A549 (cell line): ENCODE results near the gene RGSL1. TPM values are rescaled to one million over a fixed set of nuclear protein-coding genes. Genes with fewer than 3 reads are reported as not detected.

ENCODE experiments used
- ATAC-seq, 2 experiments: fragments of 200-7000 bp in 1 of 2; fragments of >200 bp in 1 of 2; cut with Nextera tagmentation in 1 of 2; cut with Tn5 transposase in 1 of 2; 3 replicates each; pipeline versions ENCODE4 v1.8.0 to v1.9.1; 2018 to 2020; ENCODE audit warnings: mild to moderate bottlenecking in 1 of 2, moderate library complexity in 1 of 2
- CTCF ChIA-PET: fragments of 300-600 bp; sonication (Branson Sonifier 250); formaldehyde crosslinking; extraction: SDS; loops from one replicate; lab custom pipeline; 2021; ENCODE audit warnings: antibody characterized with exemption, inconsistent platforms; lab: Yijun Ruan, JAX
- POLR2A ChIA-PET: fragments of 350-600 bp; formaldehyde crosslinking; extraction: SDS; loops from one replicate; lab custom pipeline; 2021; ENCODE audit warnings: antibody characterized with exemption, inconsistent platforms; lab: Yijun Ruan, JAX
- DNase-seq, 2 experiments: peaks; one replicate each; pipeline versions ENCODE4 v3.0.0 to v3.0.0-alpha.2; 2011 to 2016; ENCODE audit warnings: low read depth in 1 of 2, low spot score in 1 of 2
- FAIRE-seq: peaks from 2 replicates; lab custom pipeline; 2011; peaks lifted over from hg19 to GRCh38; lab: Jason Lieb, UNC
- H3K27ac ChIP-seq, 2 experiments: fragments of >200 bp; sonication (Bioruptor Twin); formaldehyde crosslinking; 3 replicates each; pipeline ENCODE4 v1.5.1; 2016 to 2017
- H3K4me1 ChIP-seq: fragments of >200 bp; sonication (Bioruptor Twin); formaldehyde crosslinking; 3 replicates; pipeline ENCODE4 v1.6.1; 2016
- H3K4me2 ChIP-seq: fragments of >200 bp; sonication (Bioruptor Twin); formaldehyde crosslinking; 3 replicates; pipeline ENCODE4 v1.6.1; 2016
- H3K4me3 ChIP-seq: fragments of >200 bp; sonication (Bioruptor Twin); formaldehyde crosslinking; 3 replicates; pipeline ENCODE4 v1.5.1; 2016
- H3K9me3 ChIP-seq: fragments of >200 bp; sonication (Bioruptor Twin); formaldehyde crosslinking; 3 replicates; pipeline ENCODE4 v1.6.1; 2016
- CBX2 ChIP-seq: fragments of 200-600 bp; sonication (generic); IDR thresholded peaks from 2 replicates; pipeline ENCODE4 v1.6.1; 2016; ENCODE audit warnings: low read depth, mild to moderate bottlenecking, borderline replicate concordance
- CBX8 ChIP-seq: fragments of 200-600 bp; sonication (generic); IDR thresholded peaks from 2 replicates; pipeline ENCODE4 v1.6.1; 2016
- CHD4 ChIP-seq: fragments of 200-600 bp; sonication (generic); IDR thresholded peaks from 2 replicates; pipeline ENCODE4 v1.6.1; 2016; ENCODE audit warnings: antibody characterized with exemption, mild to moderate bottlenecking, borderline replicate concordance
- EP300 ChIP-seq, 2 experiments: fragments of >200 bp; sonication (Bioruptor Twin); formaldehyde crosslinking; IDR thresholded peaks; 2 replicates in 1 of 2; 3 replicates in 1 of 2; pipeline ENCODE4 v1.6.1; 2016 to 2017
- FOSL2 ChIP-seq, 2 experiments: fragments of 450-650 bp in 1 of 2; fragments of >200 bp in 1 of 2; sonication (Bioruptor Twin) in 1 of 2; formaldehyde crosslinking; IDR thresholded peaks; 2 replicates each; pipeline versions ENCODE4 v1.5.0 to v1.6.1; 2016 to 2020; ENCODE audit warnings: mild to moderate bottlenecking in 1 of 2, moderate library complexity in 1 of 2
- GATA3 ChIP-seq: IDR thresholded peaks from 2 replicates; pipeline ENCODE4 v1.6.1; 2012; ENCODE audit warnings: borderline replicate concordance
- HEYL ChIP-seq: fragments of 250-450 bp; sonication (Bioruptor Pico); IDR thresholded peaks from 2 replicates; pipeline ENCODE4 v1.8.0; 2021; ENCODE audit warnings: mild to moderate bottlenecking, moderate library complexity
- HOXA7 ChIP-seq: fragments of 250-450 bp; sonication (Bioruptor Pico); IDR thresholded peaks from 2 replicates; pipeline ENCODE4 v1.5.0; 2020; ENCODE audit warnings: mild to moderate bottlenecking, moderate library complexity
- HOXB5 ChIP-seq: fragments of 250-450 bp; sonication (Bioruptor Pico); IDR thresholded peaks from 2 replicates; pipeline ENCODE4 v1.5.0; 2020; ENCODE audit warnings: mild to moderate bottlenecking, moderate library complexity
- KDM1A ChIP-seq: fragments of 200-600 bp; sonication (generic); IDR thresholded peaks from 2 replicates; pipeline ENCODE4 v1.6.1; 2016; ENCODE audit warnings: low read depth, mild to moderate bottlenecking
- MAFK ChIP-seq: fragments of 450-650 bp; IDR thresholded peaks from 2 replicates; pipeline ENCODE4 v1.6.1; 2014; ENCODE audit not compliant: partially characterized antibody
- MAZ ChIP-seq: fragments of 150-350 bp; IDR thresholded peaks from 2 replicates; pipeline ENCODE4 v1.6.1; 2014; ENCODE audit warnings: antibody characterized with exemption, low read depth, low read length, borderline replicate concordance
- NFE2L2 ChIP-seq: fragments of 150-350 bp; conservative IDR thresholded peaks from 2 replicates; pipeline ENCODE4 v1.6.1; 2014; ENCODE audit warnings: low read length
- NPAS2 ChIP-seq: fragments of 250-450 bp; sonication (Bioruptor Pico); IDR thresholded peaks from 2 replicates; pipeline ENCODE4 v1.8.0; 2022; ENCODE audit warnings: mild to moderate bottlenecking, moderate library complexity, borderline replicate concordance
- NR3C1 ChIP-seq: fragments of >200 bp; sonication (Bioruptor Twin); formaldehyde crosslinking; IDR thresholded peaks from 3 replicates; pipeline ENCODE4 v1.6.1; 2017
- POLR2A ChIP-seq: IDR thresholded peaks from 2 replicates; pipeline ENCODE4 v1.6.1; 2012; ENCODE audit warnings: mild to moderate bottlenecking, low read length
- RFX5 ChIP-seq: fragments of 450-650 bp; IDR thresholded peaks from 2 replicates; pipeline ENCODE4 v1.7.1; 2014; ENCODE audit warnings: antibody characterized with exemption, mild to moderate bottlenecking, moderate library complexity
- RNF2 ChIP-seq: fragments of 200-600 bp; sonication (generic); IDR thresholded peaks from 2 replicates; pipeline ENCODE4 v1.6.1; 2016; ENCODE audit warnings: low read depth, mild to moderate bottlenecking, antibody characterized with exemption, moderate library complexity, borderline replicate concordance
- TFCP2L1 ChIP-seq: fragments of 250-450 bp; sonication (Bioruptor Pico); IDR thresholded peaks from 2 replicates; pipeline ENCODE4 v1.5.0; 2021; ENCODE audit warnings: mild to moderate bottlenecking
- ZNF302 ChIP-seq: fragments of 250-450 bp; sonication (Bioruptor Pico); IDR thresholded peaks from 2 replicates; pipeline ENCODE4 v1.9.0; 2021; ENCODE audit warnings: inconsistent platforms, mild to moderate bottlenecking, moderate library complexity
- WGBS: methylation state at CpG from one replicate; pipeline ENCODE4 v1.1.6; 2017; ENCODE audit errors: missing lambda C conversion rate; 5-methylcytosine and 5-hydroxymethylcytosine counted together
- polyA plus RNA-seq, 4 experiments: library from polyadenylated mRNA; depleted of rRNA in 3 of 4; stranded (reverse); fragments of >200 nt; fragmentation: RNase III in 1 of 4; extraction: RNeasy Plus Mini Kit Qiagen cat#74134 plus additional on column Dnase treatment in 1 of 4; gene quantifications; 2 replicates in 3 of 4; 3 replicates in 1 of 4; pipeline ENCODE4 v1.2.3, GENCODE V29; 2011 to 2017
- TF ChIP-seq, protein P1 (sequence below): IDR thresholded peaks from 2 replicates; pipeline ENCODE4 v1.6.1; 2012
- TF ChIP-seq, protein P2 (sequence below): fragments of 250-450 bp; sonication (Bioruptor Pico); IDR thresholded peaks from 2 replicates; pipeline ENCODE4 v1.5.0; 2020; ENCODE audit warnings: low read depth, mild to moderate bottlenecking, moderate library complexity
- TF ChIP-seq, protein P3 (sequence below): fragments of >200 bp; sonication (Bioruptor Twin); formaldehyde crosslinking; IDR thresholded peaks from 2 replicates; pipeline ENCODE4 v1.6.1; 2016
- TF ChIP-seq, protein P4 (sequence below): fragments of >200 bp; sonication (Bioruptor Twin); formaldehyde crosslinking; IDR thresholded peaks from 3 replicates; pipeline ENCODE4 v1.5.1; 2016
- TF ChIP-seq, protein P5 (sequence below): fragments of 250-450 bp; sonication (Bioruptor Pico); IDR thresholded peaks from 2 replicates; pipeline ENCODE4 v1.5.0; 2021; ENCODE audit warnings: mild to moderate bottlenecking, moderate library complexity, borderline replicate concordance
- TF ChIP-seq, protein P6 (sequence below): IDR thresholded peaks from 2 replicates; pipeline ENCODE4 v1.6.1; 2012
- TF ChIP-seq, protein P7 (sequence below): fragments of 200-600 bp; sonication (generic); IDR thresholded peaks from 2 replicates; pipeline ENCODE4 v1.6.1; 2016; ENCODE audit warnings: antibody characterized with exemption, mild to moderate bottlenecking, moderate library complexity

RGSL1 gene
- polyA plus RNA-seq, 2 of the 4 experiments (the other 2 are of a cell fraction) = not detected

DNA sequence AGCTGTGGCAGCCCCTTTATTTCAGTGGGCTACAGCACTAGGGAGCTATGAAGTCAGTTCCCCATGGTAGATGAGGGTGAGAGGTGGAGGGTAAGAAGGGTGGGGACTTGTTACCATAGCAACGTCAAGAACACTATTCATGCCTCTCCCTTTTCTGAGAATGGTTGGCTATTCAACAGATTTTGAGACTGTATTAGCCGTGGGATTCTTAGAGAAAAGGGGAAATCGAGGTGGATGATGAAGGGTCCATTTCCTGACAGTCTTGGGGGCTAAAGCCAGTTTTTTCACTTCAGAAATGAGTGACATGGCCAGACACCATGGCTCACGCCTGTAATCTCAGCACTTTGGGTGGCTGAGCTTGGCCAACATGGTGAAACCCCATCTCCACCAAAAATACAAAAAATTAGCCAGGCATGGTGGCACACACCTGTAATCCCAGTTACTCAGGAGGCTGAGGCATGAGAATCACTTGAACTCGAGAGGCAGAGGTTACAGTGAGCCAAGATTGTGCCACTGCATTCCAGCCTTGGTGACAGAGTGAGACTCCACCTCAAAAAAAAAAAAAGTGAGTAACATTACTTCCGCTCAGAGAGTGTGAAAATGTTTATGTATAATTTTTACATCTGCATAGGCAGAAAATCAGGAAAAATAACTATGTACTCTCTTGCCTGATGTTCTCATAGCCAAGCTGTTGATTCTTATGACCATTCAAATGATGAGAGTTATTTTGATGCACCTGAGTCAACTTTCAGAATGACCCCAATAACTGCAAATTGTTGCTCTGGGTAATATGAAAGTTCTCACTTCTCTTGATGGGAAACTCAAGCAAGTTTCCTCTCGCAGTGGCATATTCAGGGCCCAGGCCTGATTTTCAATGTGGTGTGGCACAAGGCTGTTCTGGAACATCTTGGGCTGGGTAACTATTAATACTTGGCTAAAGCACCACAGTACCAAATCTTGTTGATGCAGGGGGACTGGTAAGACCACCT lies 23.2 kb upstream of the RGSL1 start:
- H3K4me2 ChIP-seq = no peak overlapping the region
- CTCF ChIA-PET = interaction anchor here (0.7 kb wide), 1 partner anchor 431 kb away, joined by 3 read pairs; no protein-coding TSS in a partner anchor
- WGBS = 17% methylated on average over 7 of the region's 7 CpGs
- POLR2A ChIA-PET = no interaction called here
- H3K4me3 ChIP-seq = no peak overlapping the region
- ATAC-seq (no peak), DNase-seq (no peak), FAIRE-seq (no peak)
- TF ChIP-seq, protein P1, sequence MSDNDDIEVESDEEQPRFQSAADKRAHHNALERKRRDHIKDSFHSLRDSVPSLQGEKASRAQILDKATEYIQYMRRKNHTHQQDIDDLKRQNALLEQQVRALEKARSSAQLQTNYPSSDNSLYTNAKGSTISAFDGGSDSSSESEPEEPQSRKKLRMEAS = no peak
- TF ChIP-seq, protein P2, sequence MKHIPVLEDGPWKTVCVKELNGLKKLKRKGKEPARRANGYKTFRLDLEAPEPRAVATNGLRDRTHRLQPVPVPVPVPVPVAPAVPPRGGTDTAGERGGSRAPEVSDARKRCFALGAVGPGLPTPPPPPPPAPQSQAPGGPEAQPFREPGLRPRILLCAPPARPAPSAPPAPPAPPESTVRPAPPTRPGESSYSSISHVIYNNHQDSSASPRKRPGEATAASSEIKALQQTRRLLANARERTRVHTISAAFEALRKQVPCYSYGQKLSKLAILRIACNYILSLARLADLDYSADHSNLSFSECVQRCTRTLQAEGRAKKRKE (CRISPR knock-in tag) = no peak
- TF ChIP-seq KDM1A = no peak
- no peak for TF ChIP-seq MAFK
- no peak for TF ChIP-seq NFE2L2
- TF ChIP-seq, protein P3, sequence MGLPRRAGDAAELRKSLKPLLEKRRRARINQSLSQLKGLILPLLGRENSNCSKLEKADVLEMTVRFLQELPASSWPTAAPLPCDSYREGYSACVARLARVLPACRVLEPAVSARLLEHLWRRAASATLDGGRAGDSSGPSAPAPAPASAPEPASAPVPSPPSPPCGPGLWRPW = no peak
- TF ChIP-seq CBX2 = no peak
- no peak for TF ChIP-seq NPAS2 (CRISPR knock-in tag)
- TF ChIP-seq NR3C1 = no peak
- TF ChIP-seq HEYL (CRISPR knock-in tag) = no peak
- TF ChIP-seq HOXB5 (CRISPR knock-in tag) = no peak
- TF ChIP-seq HOXA7 = no peak
- TF ChIP-seq RFX5 = no peak
- TF ChIP-seq ZNF302 = no peak
- no peaks in the 10 kb centered on the region for H3K4me1 ChIP-seq
- H3K9me3 ChIP-seq = no peaks in the 10 kb centered on the region
- no peak overlapping the region for H3K27ac ChIP-seq

DNA sequence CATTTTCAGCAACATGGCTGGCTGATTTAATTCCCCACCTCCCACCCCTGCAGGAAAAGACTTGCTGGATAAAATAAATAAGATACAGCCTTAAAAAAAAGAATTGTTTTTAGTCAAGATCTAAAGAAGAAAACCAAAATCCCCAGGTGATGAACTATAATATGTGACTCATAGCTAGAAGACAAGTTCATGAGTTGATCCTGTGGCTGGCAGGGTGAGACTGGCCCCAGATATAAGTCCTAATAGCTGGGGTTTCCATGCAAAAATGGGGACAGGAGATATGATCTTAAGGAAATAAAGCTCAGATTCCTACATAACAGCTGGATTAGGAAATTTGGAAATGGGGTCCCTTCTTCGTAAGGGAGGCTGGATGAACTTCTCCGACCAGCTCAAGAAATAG lies 21.9 kb upstream of the RGSL1 start:
- ATAC-seq = no peak
- Histone ChIP-seq H3K9me3 (no peaks in the 10 kb centered on the region), H3K4me3 (no peak overlapping the region), H3K4me2 (no peak overlapping the region), H3K27ac (no peak overlapping the region), H3K4me1 (no peaks in the 10 kb centered on the region)
- ChIA-PET POLR2A (no interaction called here), CTCF (interaction anchor here (0.7 kb wide), 1 partner anchor 357 kb away, joined by 3 read pairs; no protein-coding TSS in a partner anchor)
- no peak for FAIRE-seq
- DNase-seq = no peak
- WGBS = 54% methylated on average over 2 of the region's 2 CpGs
- TF ChIP-seq, protein P4, sequence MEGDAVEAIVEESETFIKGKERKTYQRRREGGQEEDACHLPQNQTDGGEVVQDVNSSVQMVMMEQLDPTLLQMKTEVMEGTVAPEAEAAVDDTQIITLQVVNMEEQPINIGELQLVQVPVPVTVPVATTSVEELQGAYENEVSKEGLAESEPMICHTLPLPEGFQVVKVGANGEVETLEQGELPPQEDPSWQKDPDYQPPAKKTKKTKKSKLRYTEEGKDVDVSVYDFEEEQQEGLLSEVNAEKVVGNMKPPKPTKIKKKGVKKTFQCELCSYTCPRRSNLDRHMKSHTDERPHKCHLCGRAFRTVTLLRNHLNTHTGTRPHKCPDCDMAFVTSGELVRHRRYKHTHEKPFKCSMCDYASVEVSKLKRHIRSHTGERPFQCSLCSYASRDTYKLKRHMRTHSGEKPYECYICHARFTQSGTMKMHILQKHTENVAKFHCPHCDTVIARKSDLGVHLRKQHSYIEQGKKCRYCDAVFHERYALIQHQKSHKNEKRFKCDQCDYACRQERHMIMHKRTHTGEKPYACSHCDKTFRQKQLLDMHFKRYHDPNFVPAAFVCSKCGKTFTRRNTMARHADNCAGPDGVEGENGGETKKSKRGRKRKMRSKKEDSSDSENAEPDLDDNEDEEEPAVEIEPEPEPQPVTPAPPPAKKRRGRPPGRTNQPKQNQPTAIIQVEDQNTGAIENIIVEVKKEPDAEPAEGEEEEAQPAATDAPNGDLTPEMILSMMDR = no peak
- TF ChIP-seq FOSL2 (IDR thresholded peaks at IDR 0.05) (no peak), FOSL2 (CRISPR knock-in tag; IDR thresholded peaks at IDR 0.05) (no peak), RNF2 (no peak), CBX8 (no peak), NR3C1 (no peak), TFCP2L1 (CRISPR knock-in tag) (no peak), MAZ (no peak), GATA3 (no peak), HOXA7 (no peak), NPAS2 (CRISPR knock-in tag) (no peak), POLR2A (no peak), KDM1A (no peak), CHD4 (no peak), EP300 (IDR thresholded peaks at IDR 0.05) (no peak)
- TF ChIP-seq, protein P5, sequence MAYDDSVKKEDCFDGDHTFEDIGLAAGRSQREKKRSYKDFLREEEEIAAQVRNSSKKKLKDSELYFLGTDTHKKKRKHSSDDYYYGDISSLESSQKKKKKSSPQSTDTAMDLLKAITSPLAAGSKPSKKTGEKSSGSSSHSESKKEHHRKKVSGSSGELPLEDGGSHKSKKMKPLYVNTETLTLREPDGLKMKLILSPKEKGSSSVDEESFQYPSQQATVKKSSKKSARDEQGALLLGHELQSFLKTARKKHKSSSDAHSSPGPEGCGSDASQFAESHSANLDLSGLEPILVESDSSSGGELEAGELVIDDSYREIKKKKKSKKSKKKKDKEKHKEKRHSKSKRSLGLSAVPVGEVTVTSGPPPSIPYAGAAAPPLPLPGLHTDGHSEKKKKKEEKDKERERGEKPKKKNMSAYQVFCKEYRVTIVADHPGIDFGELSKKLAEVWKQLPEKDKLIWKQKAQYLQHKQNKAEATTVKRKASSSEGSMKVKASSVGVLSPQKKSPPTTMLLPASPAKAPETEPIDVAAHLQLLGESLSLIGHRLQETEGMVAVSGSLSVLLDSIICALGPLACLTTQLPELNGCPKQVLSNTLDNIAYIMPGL = no peak
- TF ChIP-seq, protein P6, sequence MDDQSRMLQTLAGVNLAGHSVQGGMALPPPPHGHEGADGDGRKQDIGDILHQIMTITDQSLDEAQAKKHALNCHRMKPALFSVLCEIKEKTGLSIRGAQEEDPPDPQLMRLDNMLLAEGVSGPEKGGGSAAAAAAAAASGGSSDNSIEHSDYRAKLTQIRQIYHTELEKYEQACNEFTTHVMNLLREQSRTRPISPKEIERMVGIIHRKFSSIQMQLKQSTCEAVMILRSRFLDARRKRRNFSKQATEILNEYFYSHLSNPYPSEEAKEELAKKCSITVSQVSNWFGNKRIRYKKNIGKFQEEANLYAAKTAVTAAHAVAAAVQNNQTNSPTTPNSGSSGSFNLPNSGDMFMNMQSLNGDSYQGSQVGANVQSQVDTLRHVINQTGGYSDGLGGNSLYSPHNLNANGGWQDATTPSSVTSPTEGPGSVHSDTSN = no peak
- TF ChIP-seq, protein P7, sequence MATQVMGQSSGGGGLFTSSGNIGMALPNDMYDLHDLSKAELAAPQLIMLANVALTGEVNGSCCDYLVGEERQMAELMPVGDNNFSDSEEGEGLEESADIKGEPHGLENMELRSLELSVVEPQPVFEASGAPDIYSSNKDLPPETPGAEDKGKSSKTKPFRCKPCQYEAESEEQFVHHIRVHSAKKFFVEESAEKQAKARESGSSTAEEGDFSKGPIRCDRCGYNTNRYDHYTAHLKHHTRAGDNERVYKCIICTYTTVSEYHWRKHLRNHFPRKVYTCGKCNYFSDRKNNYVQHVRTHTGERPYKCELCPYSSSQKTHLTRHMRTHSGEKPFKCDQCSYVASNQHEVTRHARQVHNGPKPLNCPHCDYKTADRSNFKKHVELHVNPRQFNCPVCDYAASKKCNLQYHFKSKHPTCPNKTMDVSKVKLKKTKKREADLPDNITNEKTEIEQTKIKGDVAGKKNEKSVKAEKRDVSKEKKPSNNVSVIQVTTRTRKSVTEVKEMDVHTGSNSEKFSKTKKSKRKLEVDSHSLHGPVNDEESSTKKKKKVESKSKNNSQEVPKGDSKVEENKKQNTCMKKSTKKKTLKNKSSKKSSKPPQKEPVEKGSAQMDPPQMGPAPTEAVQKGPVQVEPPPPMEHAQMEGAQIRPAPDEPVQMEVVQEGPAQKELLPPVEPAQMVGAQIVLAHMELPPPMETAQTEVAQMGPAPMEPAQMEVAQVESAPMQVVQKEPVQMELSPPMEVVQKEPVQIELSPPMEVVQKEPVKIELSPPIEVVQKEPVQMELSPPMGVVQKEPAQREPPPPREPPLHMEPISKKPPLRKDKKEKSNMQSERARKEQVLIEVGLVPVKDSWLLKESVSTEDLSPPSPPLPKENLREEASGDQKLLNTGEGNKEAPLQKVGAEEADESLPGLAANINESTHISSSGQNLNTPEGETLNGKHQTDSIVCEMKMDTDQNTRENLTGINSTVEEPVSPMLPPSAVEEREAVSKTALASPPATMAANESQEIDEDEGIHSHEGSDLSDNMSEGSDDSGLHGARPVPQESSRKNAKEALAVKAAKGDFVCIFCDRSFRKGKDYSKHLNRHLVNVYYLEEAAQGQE = no peak
